DMS79 (cell line): Measurements from ENCODE around the gene LHX6.

Source experiments
- DNase-seq: peaks from one replicate; lab custom pipeline; 2025; lab: John Stamatoyannopoulos, UW

Gene LHX6

DNA sequence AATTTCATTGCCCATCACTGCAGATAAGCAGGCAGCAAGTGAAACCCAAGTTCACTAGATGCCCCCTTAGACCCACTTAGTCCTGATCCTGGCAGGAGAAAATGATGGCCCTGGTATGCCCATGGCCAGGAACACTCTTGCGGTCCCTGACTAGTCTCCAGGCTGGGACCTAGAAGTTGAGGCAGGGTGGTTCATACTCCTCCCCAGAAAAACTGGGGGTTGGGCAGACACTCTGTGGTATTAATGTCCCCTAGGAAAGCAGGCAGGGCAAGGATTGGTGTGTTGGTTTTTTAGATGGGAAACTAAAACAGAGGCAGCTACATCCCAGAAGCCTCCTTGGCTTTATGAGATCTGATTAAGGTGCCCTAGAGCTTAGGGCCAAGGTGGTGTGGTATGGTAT lies 13.1 kb downstream of the LHX6 start:
- no peak for DNase-seq

DNA sequence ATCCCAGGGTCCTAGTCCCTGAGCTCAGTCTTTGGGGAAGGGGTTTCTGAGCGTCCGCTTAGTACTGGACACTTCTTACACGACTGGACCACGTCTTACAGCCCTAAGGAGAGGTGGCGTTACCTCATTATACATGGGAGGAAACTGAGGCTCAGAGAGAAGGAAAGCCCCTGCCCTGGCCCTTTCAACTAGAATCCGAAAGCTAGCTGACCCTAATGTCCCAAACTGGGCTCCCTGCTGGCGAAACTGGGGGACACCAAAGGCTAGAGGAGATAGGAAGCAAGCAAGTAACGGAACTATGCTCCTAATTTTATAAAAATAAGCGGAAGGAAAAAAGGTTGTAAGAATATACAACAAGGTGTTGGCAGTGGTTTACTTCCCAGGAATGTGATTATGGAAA lies 14.2 kb downstream of the LHX6 start:
- DNase-seq = no peak

DNA sequence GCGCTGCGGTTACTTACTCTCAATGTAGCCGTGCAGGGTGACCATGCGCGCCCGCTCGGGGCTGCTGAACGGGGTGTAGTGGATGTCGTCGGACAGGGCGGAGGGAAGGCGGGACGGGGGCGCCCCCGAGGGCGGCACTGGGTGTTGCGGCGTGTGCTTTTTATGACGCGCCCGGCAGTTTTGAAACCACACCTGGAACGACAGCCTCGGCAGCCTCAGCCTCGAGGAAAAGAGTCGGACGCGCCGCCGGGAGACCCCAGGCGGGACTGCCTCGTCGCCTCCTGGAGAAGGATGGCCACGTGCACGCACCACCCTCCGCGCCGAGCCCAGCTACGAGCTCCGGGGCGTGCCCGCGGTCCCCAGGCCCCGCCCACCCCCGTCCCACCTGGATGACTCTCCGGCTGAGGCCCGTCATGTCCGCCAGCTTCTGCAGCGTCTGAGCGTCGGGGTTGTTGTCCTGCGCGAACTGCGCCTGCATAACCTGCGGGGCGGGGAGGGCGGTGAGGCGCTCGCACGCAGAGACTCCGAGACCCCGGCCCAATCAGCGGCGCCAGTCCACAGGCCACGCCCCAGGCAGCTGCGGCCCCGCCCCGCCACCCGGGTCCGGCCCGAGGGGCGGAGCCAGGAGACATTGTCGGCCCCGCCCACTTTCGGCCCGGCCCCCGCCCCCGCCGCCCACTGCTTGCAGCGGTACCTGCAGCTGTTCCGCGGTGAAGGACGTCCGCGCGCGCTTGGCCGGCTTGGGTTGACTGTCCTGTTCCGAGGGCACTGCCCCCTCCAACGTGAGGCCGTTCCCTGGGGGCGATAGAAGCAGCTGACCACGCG lies 15.0 kb downstream of the LHX6 start:
- peak; percentile 79 for DNase-seq

DNA sequence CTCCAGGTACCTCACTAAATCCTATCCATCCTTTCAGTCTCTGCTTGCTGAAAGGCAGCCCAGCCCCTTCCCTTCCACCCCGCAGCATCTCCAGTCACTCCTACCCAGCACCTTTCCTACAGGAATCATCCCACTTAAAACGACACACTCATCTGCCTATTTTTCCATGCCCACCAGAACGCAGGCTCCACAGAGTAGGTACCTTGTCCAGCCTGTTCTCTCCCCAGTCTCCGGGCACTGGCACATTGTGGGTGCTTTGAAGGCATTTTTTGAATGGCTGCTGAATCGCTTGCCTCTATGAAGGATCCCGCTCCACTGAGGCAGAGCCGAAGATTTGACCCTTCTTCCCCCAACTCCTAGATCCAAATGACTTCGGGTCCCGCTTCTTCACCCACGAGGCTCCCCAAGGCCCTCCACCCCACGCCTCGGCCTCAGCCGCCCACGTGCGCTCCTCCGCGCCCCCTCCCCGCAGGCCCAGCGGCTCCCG lies 15.6 kb downstream of the LHX6 start:
- no peak for DNase-seq

DNA sequence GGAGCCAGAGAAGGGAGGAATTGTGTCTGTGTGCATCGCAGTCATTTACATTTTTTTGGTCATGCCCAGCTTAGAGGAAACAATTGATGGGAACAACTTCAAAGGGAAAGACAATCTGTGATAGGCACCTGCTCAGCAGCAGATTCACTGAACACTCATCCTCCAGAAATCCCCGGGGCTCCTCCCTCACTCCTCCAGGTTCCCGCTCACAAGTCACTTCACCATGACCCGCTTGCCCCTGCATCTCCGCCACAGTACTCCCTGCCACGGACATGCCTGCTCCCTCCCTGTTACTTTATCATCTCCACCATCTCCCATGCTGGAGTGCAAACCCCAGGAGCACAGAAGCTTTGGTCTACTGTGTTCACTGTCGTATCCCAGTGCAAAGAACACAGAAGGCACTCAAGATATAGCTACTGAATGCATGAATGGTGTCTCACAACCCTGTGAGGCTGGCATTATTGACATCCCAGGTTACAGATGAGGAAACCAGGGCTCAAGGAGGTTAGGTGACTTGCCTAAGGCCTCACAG lies 16.2 kb downstream of the LHX6 start:
- no peak for DNase-seq

DNA sequence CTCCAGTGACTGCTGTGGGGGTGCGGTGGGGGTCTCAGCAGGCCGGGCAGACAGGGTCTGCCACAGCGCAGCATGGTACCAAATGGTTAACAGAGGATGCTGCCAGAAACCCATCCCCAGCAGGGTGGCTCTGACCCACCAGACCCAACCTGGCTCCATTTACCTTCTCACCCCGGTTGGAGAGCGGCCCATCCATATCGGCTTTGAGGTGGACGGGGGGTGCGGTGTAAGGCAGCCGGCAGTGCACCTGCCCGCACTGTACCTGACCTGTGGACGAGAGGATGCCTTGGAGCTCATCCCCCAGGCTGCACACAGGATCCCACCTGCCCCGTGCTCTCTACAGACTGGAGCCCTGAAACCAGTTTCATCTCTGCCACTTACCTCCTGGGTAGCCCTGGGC lies 19.3 kb downstream of the LHX6 start:
- DNase-seq = no peak

DNA sequence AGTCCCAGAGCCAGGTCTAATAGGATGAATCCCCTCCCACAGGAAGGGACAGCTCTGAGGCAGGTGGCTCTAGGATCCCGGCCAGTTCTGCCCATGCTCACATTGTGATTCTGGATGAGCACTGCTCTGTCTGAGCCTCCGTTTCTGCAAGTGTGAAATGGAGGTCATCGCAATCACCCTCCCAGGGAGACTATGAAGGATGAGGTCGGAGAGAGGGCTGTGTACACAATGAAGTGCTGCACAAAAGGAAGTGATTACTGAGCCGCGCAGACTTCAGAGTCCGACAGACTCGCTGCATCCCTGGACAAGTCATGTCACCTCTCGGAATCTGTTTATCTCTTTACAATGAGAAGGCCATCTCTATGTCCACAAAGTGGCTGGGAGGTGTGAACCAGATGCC lies 21.7 kb downstream of the LHX6 start:
- no peak for DNase-seq

DNA sequence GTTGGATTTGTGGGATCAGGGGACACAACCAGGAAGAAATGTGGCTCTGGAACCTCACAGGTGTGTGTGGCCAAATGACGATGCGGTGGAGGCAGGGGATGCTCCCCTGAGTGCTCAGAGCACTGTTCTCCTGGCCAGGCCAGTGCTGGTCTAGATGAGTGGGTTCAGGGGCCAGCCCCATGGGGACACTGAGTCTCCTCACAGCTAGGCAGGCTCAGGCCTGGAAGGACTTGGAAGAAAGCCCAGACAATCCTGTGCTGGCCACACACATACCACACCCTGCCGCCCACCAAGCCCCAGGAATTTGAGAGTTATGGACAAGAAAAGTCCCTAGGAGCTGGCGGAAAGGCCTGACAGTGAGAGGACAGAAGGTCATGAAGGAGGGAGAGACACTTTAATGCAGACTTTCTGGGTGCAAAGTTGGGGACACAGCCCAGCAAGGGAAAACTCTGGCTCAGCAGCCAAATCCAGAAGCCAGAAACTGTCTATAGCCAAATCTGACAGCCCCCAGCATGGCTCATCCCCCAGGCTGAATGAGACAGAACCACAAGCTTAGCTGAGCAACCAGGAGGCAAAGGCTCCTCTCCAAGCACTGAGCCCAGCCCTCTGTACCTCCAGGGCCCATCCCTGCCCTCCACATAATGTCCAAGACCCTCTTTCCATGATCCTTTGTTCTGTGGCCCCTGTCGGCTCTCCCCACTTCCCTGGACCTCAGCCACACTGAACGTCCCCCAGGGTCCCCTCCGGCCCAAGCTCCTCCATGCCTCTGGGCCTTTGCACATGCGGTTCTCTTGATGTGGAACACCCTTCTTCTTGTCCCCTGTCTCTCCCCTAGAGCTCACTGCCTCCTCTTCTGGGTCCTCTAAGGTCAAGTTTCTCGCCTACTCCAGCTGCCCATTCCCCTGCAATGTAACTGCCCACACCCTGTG lies 22.4 kb downstream of the LHX6 start:
- no peak for DNase-seq

DNA sequence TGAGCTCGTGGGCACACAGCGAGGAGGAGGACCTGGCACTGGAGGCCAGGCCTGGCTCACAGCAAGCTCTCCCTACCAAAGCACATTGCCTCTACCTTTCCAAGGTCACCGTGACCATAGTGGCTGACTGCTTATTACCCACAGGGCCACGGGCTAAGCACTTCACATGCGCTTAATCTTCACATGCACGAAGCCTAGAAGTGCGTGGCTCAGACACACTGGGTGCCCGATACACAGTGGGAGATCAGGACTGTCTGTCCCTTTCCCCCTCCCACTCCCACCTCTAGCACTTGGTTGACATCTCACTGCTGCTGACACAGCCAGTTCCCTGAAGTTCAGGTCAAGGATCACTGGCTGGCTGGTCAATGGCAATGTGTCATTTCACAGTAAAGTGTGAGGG lies 23.6 kb downstream of the LHX6 start:
- DNase-seq = no peak

DNA sequence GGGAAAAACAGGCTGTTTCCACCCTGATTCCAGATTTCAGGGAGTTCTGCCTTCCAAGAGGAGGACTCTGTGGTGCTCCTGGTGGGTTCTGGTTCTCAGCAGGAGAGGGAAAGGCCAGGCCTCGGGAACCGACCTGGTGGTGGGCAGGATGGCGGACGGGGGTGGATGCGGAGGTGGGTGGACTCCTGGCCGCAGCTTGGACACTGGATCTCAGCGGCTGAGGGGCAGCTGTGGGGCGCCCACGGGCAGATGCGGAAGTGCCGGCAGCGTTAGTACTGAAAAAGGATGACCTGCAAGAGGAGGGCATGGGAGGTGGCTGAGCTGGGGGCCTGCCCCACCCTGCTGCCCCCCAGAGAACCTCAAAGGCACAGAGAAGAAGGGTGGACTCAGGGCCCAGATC lies 24.3 kb downstream of the LHX6 start:
- DNase-seq = no peak

DNA sequence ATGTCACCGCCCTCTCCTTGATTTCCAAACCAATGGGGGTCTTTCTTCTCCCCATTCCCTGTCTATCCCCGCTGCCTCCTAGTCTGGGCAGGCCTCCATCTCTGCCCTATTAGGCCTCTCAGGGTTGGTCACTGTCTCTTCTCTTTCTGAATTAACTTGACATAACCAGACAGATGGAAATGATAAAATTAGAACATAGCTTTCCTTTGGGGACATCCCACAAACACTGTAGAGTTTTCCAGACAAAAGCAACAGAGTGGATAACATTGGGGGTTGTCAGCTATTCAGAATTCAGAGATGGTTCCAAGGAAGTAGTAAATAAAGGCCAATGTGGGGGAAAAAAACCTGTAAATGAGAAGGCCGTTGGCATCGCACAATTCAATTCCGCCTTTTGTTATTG lies 24.7 kb downstream of the LHX6 start:
- DNase-seq = no peak

DNA sequence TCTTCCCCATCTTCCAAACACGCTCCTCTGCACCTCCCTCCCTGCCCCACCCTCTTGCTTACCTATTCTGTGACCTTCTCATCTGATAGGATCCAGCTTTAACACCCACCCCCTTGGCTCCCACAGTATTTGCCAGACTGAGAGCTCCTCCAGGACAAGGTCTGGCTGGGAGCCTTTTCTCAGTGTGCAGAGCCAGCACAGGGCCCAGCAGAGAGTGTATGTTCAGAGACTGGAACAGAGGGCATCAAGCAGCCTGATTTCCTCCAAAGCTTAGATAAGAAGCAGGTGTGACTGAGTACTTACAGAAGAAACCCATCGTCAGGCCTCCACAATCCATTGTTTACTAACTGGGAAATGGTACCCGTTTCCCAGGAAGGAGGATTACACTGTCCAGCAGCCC lies 26.6 kb downstream of the LHX6 start:
- peak; percentile 15 for DNase-seq

DNA sequence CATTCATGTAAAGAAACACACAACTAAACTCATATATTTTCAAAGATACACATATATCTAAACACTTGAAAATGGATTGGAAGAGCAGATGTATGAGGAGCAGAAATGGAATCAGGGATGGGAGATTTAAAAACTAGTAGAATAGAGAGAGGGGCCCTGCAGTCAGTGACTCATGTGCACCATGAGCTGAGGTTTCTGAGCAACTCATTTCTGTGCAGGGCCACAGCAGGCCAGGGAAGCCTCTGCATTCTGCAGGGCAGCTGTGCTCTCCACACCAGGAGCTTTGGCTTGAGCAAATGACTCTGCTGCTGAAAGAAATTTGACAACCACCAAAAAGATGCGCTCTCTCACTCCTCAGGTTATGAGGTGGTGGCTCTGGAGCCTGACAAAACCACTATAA lies 27.1 kb downstream of the LHX6 start:
- DNase-seq = no peak

DNA sequence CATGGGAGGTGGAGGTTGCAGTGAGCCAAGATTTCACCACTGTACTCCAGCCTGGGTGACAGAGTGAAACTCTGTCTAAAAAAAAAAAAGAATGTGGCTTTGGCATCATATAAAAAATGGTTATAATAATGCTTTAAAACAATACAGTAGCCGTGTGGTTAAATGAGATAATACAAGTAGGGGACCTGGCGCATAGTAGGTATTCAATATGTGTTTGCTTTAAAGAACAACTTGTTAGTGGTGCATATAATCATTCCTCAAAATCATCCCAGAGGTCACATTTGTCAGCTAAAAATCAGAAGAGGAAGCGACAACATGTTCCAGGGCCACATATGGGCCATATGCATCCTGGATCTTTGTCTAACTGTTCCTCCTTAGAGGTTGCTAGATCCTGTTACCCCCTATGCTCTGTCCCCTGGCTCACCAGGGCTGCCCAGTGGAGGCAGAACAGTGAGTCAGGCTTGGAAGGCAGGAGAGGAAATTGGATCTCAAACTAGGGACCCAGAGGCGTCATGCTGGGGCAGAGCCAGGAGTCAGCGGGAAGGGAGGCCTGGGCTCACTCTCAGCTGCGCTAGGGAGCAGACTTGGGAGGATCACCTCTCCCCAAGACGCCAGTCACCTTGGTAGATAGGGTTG lies 27.7 kb downstream of the LHX6 start:
- DNase-seq = no peak

DNA sequence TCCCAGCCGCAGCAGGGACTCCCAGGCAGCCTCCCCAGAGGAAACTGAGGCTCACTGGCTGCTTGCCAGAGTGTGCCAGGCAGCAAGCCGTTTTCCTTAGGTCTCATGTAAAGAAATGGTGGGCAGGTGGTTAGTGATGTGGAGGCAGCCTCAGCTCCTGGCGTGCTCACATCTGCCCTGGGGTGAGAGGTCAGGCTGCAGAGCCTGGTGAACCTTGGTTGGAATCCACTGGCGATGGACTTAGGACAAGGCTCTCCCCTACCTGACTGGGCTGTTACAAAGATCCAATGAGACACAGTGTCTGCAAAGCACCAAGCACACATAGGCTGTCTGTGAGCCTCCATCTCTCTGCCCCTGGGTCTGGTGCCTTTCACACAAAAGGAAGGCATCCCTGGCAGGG lies 30.9 kb downstream of the LHX6 start:
- DNase-seq = no peak

DNA sequence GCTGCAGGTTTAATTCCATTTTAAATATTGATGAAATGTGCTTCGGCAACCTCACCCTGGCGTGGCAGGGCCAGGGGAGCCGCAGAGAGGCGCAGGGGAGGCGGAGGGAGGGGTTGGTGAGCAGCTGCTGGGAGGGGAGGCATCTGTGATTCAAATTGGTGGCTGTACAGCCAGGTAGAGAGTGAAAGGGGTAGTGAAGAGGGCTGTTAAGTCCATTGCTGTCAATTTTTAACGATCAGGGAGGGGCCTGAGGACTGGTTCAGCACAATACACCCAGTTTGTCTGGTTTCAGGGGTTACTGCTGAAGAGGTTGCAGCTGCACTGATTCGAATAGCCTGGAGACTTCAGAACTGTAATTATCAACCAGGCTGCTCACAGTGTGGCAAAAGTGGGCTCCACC lies 31.3 kb downstream of the LHX6 start:
- DNase-seq = peak; percentile 96

DNA sequence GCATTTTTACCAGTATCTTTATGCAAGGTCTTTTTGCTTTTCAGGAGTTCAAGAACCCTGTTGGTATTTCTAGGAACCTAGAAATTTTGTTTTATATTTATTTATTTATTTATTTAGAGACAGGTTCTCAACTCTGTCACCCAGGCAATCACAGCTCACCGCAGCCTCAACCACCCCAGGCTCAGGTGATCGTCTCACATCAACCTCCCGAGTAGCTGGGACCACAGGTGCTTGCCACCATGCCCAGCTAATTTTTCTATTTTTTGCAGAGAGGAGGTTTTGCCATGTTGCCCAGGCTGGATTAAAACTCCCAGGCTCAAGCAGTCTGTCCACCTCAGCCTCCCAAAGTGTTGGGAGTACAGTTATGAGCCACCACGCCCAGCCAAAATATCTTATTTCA lies 32.9 kb downstream of the LHX6 start:
- DNase-seq = no peak

DNA sequence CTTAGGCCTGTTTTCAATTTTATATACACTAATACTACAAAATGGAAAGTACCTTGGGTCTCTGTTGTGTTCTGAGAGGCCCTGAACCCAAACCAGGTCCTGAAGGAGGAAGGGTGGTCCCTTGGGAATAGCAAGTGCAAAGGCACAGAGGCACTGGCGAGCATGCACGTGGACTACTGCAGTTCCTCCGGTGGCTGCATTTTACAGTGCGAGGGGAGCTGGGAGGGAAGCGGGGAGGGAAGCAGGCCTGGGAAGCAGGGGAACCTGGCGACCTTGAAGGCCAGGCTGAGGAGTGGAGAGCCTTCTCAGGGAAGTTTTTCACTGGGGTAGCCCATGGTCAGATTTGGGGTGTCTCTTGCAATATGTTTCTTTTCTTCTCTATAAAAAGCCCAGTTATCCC lies 35.1 kb downstream of the LHX6 start:
- DNase-seq = no peak

DNA sequence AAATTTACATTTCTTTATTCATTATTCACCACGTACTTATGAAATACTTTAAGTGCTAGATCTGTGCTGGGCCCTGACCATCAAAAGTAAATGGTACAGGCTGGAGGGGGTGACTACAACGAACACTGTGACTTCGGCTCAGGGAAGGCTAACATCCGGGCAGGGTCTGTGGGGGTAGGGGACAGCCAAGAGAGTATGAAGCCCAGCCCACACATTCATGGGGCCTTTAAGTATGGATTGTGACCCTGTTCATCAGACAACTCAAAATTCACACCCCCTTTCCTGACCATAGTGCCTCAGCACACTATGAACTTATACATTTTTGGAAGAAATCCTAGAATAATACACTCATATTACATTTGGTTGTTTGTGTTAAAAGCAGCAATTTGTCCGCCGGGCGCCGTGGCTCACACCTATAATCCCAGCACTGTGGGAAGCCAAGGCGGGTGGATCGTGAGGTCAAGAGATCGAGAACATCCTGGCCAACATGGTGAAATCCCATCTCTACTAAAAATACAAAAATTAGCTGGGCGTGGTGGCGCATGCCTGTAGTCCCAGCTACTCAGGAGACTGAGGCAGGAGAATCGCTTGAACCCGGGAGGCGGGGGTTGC lies 35.7 kb downstream of the LHX6 start:
- no peak for DNase-seq

DNA sequence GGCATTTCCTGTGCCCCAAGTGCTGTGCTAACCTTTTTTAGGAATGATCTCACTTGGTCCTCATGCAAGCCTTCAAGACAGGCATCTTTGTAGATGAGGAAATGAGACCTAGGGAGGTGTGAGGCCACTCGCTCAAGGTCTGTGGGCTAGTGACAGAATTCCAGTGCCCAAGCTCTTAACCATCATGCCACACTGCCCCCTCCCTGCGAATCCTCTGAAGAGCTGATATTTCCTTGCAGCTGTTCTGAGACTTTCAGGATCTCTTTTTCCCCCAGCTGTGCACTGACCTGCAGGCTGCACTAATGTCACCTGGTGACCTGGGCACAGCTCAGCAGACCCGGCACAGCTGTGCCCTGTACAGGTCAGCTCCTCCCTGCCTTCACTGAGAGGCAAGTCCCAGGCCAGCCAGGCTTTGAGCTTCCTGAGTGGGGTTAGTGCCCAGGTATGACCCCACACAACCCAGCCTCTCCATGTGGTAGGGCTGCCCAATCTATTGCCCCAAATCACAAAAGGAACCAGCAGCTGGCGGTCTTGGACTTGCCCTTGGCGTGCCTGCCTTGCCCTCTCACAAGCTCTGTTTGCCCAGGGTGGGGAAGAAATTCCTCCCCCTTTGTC lies 36.4 kb downstream of the LHX6 start:
- DNase-seq = peak; percentile 26

DNA sequence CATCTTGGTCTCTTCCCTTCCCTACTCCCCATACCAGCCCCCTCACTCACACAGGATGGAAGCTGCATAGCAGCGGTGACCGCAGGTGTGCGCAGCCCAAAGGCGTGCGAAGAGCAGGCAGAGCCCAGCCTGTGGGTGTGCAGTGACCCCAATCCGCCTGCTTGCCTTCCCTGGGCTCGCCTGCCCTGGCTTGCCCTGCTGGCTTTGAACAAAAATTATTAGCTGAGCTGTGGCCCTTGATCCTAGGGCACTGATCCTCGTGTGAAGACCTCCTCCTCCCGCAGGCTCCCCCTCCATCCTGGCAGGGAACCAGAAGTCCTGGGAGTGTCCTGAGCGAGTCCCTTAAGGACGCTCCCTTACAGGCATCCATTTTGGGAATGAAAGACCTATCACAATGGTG lies 37.2 kb downstream of the LHX6 start:
- peak; percentile 81 for DNase-seq
